Uterus (tissue), 4 donors: ENCODE measurements around the gene BCL2L11. TPM values are rescaled to one million over a fixed set of nuclear protein-coding genes. Genes with fewer than 3 reads are reported as not detected.

Source experiments
- DNase-seq, 2 donors: peaks; one replicate each; pipeline ENCODE4 v3.0.0-alpha.2; 2019 to 2020
- H3K27ac ChIP-seq, 2 donors: fragments of 200-600 bp; sonication (generic); 1 replicate in 1 of 2; 2 replicates in 1 of 2; pipeline ENCODE4 v1.5.1; 2016 to 2018
- H3K27me3 ChIP-seq, 2 donors: fragments of 200-600 bp; sonication (generic); one replicate each; pipeline ENCODE4 v1.5.1; 2018 to 2019; ENCODE audit warnings: control low read depth in 1 of 2
- H3K36me3 ChIP-seq, 2 donors: fragments of 200-600 bp; sonication (generic); one replicate each; pipeline ENCODE4 v1.5.1; 2019; ENCODE audit warnings: control low read depth in 1 of 2
- H3K4me1 ChIP-seq, 2 donors: fragments of 200-600 bp; sonication (generic); one replicate each; pipeline ENCODE4 v1.5.1; 2018 to 2019; ENCODE audit warnings: control low read depth in 1 of 2
- H3K4me3 ChIP-seq, 2 donors: fragments of 200-600 bp; sonication (generic); 1 replicate in 1 of 2; 2 replicates in 1 of 2; pipeline ENCODE4 v1.5.1; 2018 to 2019; ENCODE audit warnings: mild to moderate bottlenecking in 1 of 2
- H3K9me3 ChIP-seq, 2 donors: fragments of 200-600 bp; sonication (generic); one replicate each; pipeline ENCODE4 v1.5.1; 2019; ENCODE audit warnings: control low read depth in 1 of 2
- POLR2A ChIP-seq, 2 donors: fragments of 450-650 bp; IDR thresholded peaks; one replicate each; pipeline ENCODE4 v1.6.1; 2016; ENCODE audit warnings: antibody characterized with exemption in 2 of 2, mild to moderate bottlenecking in 1 of 2, moderate library complexity in 1 of 2
- intact Hi-C: fragments of 100-400 bp; cut with DNase I; formaldehyde crosslinking; loops from one replicate; pipeline ENCODE4 v1.15.1; 2023; ENCODE audit warnings: low total_unique reads
- total RNA-seq, 4 donors: library from RNA; depleted of rRNA in 3 of 4; stranded (reverse); fragments of >200 nt in 3 of 4; gene quantifications; one replicate each; pipeline versions ENCODE4 v1.1.0 to v1.2.4, GENCODE V29; 2014 to 2023
- TF ChIP-seq, protein P1 (sequence below), 4 experiments: fragments of 200-600 bp in 2 of 4; fragments of 450-650 bp in 2 of 4; sonication (generic) in 2 of 4; IDR thresholded peaks; one replicate each; pipeline ENCODE4 v1.5.1; 2016 to 2019; ENCODE audit warnings: antibody characterized with exemption in 4 of 4, mild to moderate bottlenecking in 2 of 4, moderate library complexity in 1 of 4
- donor health status: DM: yes; HTN: yes; CAD: no.

Gene BCL2L11
- total RNA-seq, 4 donors from 2014 or later, result 2.0 to 21.8 (median 15.4) TPM

DNA sequence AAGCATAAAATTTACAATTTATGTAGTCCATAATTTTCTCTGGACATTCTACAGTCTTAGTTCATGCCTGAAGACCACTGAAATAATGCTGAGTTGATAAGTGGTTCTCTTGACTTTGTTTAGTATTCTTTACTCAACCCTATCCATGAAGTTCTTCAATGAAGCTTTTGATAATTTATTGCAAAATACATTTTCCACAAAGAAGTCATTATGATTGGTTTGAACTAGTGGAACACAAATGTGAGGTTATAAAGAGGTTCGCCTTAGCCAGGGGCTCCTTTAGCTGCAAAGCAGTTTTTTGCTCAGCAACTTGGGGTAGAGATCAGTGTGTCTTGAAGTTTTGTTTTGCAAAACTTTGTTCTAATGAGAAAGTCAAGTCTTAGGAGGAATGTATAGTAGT is 5.9 kb downstream of the BCL2L11 start:
- no peaks in the 10 kb centered on the region for H3K9me3 ChIP-seq
- no peak overlapping the region for H3K27ac ChIP-seq
- H3K4me1 ChIP-seq, result no peaks in the 10 kb centered on the region
- no peaks in the 10 kb centered on the region for H3K36me3 ChIP-seq
- no peak overlapping the region for H3K4me3 ChIP-seq
- no peak for DNase-seq
- H3K27me3 ChIP-seq, result no peaks in the 10 kb centered on the region
- no peak for TF ChIP-seq POLR2A (IDR thresholded peaks at IDR 0.05)
- TF ChIP-seq, protein P1, sequence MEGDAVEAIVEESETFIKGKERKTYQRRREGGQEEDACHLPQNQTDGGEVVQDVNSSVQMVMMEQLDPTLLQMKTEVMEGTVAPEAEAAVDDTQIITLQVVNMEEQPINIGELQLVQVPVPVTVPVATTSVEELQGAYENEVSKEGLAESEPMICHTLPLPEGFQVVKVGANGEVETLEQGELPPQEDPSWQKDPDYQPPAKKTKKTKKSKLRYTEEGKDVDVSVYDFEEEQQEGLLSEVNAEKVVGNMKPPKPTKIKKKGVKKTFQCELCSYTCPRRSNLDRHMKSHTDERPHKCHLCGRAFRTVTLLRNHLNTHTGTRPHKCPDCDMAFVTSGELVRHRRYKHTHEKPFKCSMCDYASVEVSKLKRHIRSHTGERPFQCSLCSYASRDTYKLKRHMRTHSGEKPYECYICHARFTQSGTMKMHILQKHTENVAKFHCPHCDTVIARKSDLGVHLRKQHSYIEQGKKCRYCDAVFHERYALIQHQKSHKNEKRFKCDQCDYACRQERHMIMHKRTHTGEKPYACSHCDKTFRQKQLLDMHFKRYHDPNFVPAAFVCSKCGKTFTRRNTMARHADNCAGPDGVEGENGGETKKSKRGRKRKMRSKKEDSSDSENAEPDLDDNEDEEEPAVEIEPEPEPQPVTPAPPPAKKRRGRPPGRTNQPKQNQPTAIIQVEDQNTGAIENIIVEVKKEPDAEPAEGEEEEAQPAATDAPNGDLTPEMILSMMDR (IDR thresholded peaks at IDR 0.05), result no peak
- intact Hi-C loops, result no loop called here

DNA sequence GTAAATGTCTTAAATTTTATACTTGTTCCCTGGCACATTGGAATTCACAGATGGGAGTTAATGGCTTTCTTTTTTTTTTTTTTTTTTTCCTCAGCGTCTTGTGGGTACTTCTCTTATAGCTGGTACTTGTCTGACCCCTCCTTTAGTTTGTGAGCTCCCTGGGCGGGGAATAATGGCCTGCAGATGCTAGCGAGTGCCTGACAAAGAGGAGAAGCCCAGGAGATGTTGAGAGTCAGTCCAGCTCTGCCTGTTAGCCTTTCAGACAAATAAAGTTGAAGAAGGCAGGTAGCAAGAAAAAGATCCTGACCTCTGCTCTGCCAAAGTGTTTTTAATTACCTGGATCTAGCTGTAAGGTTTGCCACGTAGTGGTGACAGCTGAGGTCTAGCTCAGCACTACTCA is 6.6 kb downstream of the BCL2L11 start:
- Histone ChIP-seq H3K27me3 (no peaks in the 10 kb centered on the region), H3K36me3 (no peaks in the 10 kb centered on the region), H3K4me3 (no peak overlapping the region), H3K4me1 (no peaks in the 10 kb centered on the region), H3K9me3 (no peaks in the 10 kb centered on the region), H3K27ac (no peak overlapping the region)
- TF ChIP-seq POLR2A (IDR thresholded peaks at IDR 0.05), result no peak
- TF ChIP-seq, protein P1 (IDR thresholded peaks at IDR 0.05), result no peak
- no peak for DNase-seq
- intact Hi-C loops, result no loop called here

DNA sequence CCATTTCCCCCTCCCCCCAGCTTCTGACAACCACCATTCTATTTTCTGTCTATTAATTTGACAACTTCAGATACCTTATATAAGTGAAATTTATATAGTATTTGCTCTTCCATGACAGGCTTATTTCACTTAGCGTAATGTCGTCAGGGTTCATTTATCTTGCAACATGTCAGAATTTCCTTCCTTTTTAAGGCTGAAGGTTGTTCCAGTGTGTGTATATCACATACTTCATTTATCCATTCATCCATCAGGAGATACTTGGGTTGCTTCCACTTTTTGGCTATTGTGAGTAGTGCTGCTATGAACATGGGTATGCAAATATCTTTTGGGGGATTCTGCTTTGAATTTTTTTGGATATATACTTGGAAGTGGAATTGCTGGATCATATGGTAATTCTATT is 7.4 kb downstream of the BCL2L11 start:
- no peak overlapping the region for H3K4me3 ChIP-seq
- no peaks in the 10 kb centered on the region for H3K4me1 ChIP-seq
- H3K27ac ChIP-seq, result no peak overlapping the region
- no peaks in the 10 kb centered on the region for H3K27me3 ChIP-seq
- TF ChIP-seq, protein P1 (IDR thresholded peaks at IDR 0.05), result no peak
- no peak for TF ChIP-seq POLR2A (IDR thresholded peaks at IDR 0.05)
- no peaks in the 10 kb centered on the region for H3K9me3 ChIP-seq
- no peaks in the 10 kb centered on the region for H3K36me3 ChIP-seq
- intact Hi-C loops, result no loop called here
- no peak for DNase-seq

DNA sequence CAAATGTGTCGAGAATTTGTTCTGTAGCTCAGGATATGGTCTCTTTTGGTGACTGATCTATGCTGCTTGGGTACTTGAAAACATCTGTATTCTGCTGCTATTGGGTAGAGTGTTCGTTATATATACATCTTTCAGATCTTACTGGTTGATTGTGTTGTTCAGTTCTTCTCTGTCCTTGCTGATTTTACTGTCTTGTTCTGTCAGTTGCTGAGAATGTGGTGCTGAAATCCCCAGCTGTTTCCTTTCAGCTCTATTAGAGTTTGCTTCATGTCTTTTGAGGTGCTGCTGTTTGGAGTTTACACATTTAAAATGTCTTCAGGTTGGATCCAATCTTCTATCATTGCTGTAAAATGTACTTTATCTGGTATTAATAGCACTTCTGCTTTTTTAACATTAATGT is 12.9 kb downstream of the BCL2L11 start:
- intact Hi-C loops, result no loop called here
- Histone ChIP-seq H3K9me3 (no peaks in the 10 kb centered on the region), H3K4me3 (no peak overlapping the region), H3K4me1 (no peaks in the 10 kb centered on the region), H3K27ac (no peak overlapping the region), H3K36me3 (peaks cover 0 to 4% of the 10 kb centered on the region in 2 donors), H3K27me3 (no peaks in the 10 kb centered on the region)
- no peak for DNase-seq
- TF ChIP-seq, protein P1 (IDR thresholded peaks at IDR 0.05), result no peak
- TF ChIP-seq POLR2A (IDR thresholded peaks at IDR 0.05), result no peak

DNA sequence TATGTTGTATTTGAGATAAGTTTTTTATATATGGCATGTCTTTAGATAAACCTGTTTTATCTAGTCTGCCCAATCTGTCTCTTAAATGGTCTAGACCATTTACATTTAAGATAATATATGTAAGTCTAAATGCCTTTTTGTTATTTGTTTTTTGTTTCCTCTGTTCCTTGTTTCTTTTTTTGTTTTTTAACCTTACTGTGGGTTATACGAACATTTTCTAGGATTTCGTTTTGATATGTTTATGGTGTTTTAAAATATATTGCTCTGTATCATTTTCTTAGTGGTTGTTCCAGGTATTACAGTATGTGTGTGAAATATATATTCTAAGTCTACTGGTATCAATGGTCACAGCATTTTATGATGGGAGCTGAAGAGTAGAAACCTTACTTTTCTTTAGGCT is 13.3 kb downstream of the BCL2L11 start:
- H3K4me3 ChIP-seq, result no peak overlapping the region
- H3K27me3 ChIP-seq, result no peaks in the 10 kb centered on the region
- no peaks in the 10 kb centered on the region for H3K9me3 ChIP-seq
- H3K36me3 ChIP-seq, result peaks cover 0 to 4% of the 10 kb centered on the region in 2 donors
- no peak for TF ChIP-seq POLR2A (IDR thresholded peaks at IDR 0.05)
- TF ChIP-seq, protein P1 (IDR thresholded peaks at IDR 0.05), result no peak
- no peak overlapping the region for H3K27ac ChIP-seq
- no peak for DNase-seq
- intact Hi-C loops, result no loop called here
- no peaks in the 10 kb centered on the region for H3K4me1 ChIP-seq
